IMR-90 (cell line): ENCODE results near the gene TIGAR. TPM values are rescaled to one million over a fixed set of nuclear protein-coding genes. Genes with fewer than 3 reads are reported as not detected.

Experiments
- ATAC-seq: fragments of 200-7000 bp; cut with Tn5 transposase; 2 replicates; pipeline ENCODE4 v1.9.1; 2020; ENCODE audit warnings: low read depth, mild to moderate bottlenecking, moderate library complexity
- BruUV-seq: library from RNA; stranded (reverse); fragments of 400-500 nt; replicated peaks from 2 replicates; lab custom pipeline; 2021; lab: Mats Ljungman, UMichigan
- CTCF ChIA-PET: fragments of 300-600 bp; formaldehyde crosslinking; extraction: SDS; loops from one replicate; lab custom pipeline; 2021; ENCODE audit warnings: antibody characterized with exemption; lab: Yijun Ruan, JAX
- POLR2A ChIA-PET: fragments of 300-600 bp; sonication (Branson Sonifier 250); formaldehyde crosslinking; loops from one replicate; lab custom pipeline; 2022; ENCODE audit warnings: antibody characterized with exemption; ENCODE audit not compliant: unreplicated experiment; lab: Charles Lee
- DNase-seq: peaks from one replicate; pipeline ENCODE4 v3.0.0; 2013
- H2AFZ ChIP-seq: replicated peaks from 2 replicates; pipeline ENCODE3; 2013; ENCODE audit warnings: low read length, mild to moderate bottlenecking; ENCODE audit not compliant: poor library complexity
- H2AK5ac ChIP-seq: 2 replicates; pipeline ENCODE4 v1.6.1; 2013; ENCODE audit warnings: low read depth, low read length, inconsistent platforms
- H2AK9ac ChIP-seq: replicated peaks from 2 replicates; pipeline ENCODE3; 2013; ENCODE audit warnings: mild to moderate bottlenecking, low read depth, low read length, moderate library complexity; ENCODE audit not compliant: poor library complexity
- H2BK120ac ChIP-seq: 2 replicates; pipeline ENCODE4 v1.6.1; 2013; ENCODE audit warnings: low read depth, low read length, inconsistent platforms
- H2BK15ac ChIP-seq: 3 replicates; pipeline ENCODE4 v1.6.1; 2013; ENCODE audit warnings: low read depth, low read length, inconsistent platforms
- H2BK20ac ChIP-seq: 2 replicates; pipeline ENCODE4 v1.6.1; 2013; ENCODE audit warnings: low read depth, mild to moderate bottlenecking, inconsistent platforms, low read length, moderate library complexity
- H2BK5ac ChIP-seq: 2 replicates; pipeline ENCODE4 v1.6.1; 2013; ENCODE audit warnings: mild to moderate bottlenecking, low read depth, low read length, inconsistent platforms; ENCODE audit not compliant: poor library complexity, severe bottlenecking
- H3K14ac ChIP-seq: replicated peaks from 2 replicates; pipeline ENCODE4 v1.6.1; 2013; ENCODE audit warnings: low read depth, low read length, inconsistent platforms
- H3K18ac ChIP-seq: 2 replicates; pipeline ENCODE4 v1.6.1; 2013; ENCODE audit warnings: low read depth, low read length, control low read depth
- H3K23ac ChIP-seq: 2 replicates; pipeline ENCODE4 v1.6.1; 2013; ENCODE audit warnings: low read depth, low read length, inconsistent platforms
- H3K27ac ChIP-seq: 2 replicates; pipeline ENCODE4 v1.5.1; 2013; ENCODE audit warnings: mild to moderate bottlenecking, control low read depth, low read length; ENCODE audit not compliant: insufficient read depth
- H3K27me3 ChIP-seq: 2 replicates; pipeline ENCODE4 v1.6.1; 2013; ENCODE audit warnings: low read length; ENCODE audit not compliant: control insufficient read depth, insufficient read depth
- H3K36me3 ChIP-seq: 2 replicates; pipeline ENCODE4 v1.6.1; 2013; ENCODE audit warnings: low read length, mixed read lengths; ENCODE audit not compliant: control insufficient read depth, insufficient read depth
- H3K4ac ChIP-seq: 2 replicates; pipeline ENCODE4 v1.6.1; 2013; ENCODE audit warnings: low read depth, low read length, inconsistent platforms
- H3K4me1 ChIP-seq: 2 replicates; pipeline ENCODE4 v1.6.1; 2013; ENCODE audit warnings: low read length, mixed read lengths; ENCODE audit not compliant: control insufficient read depth, insufficient read depth
- H3K4me2 ChIP-seq: 2 replicates; pipeline ENCODE4 v1.6.1; 2013; ENCODE audit warnings: low read depth, mild to moderate bottlenecking, control low read depth, low read length, moderate library complexity
- H3K4me3 ChIP-seq: 2 replicates; pipeline ENCODE4 v1.5.1; 2013; ENCODE audit warnings: low read depth, mild to moderate bottlenecking, control low read depth, low read length, moderate library complexity; ENCODE audit not compliant: insufficient read depth
- H3K56ac ChIP-seq: 2 replicates; pipeline ENCODE4 v1.6.1; 2013; ENCODE audit warnings: low read length, inconsistent platforms; ENCODE audit not compliant: insufficient read depth; ENCODE audit errors: extremely low read depth
- H3K79me1 ChIP-seq, 2 experiments: 2 replicates each; pipeline ENCODE4 v1.6.1; 2013; ENCODE audit warnings: low read length in 2 of 2, inconsistent platforms in 1 of 2, low read depth in 1 of 2
- H3K9ac ChIP-seq: 2 replicates; pipeline ENCODE4 v1.6.1; 2013; ENCODE audit warnings: low read depth, low read length, control low read depth
- H3K9me1 ChIP-seq: 2 replicates; pipeline ENCODE4 v1.6.1; 2013; ENCODE audit warnings: low read length, inconsistent platforms; ENCODE audit not compliant: insufficient read depth
- H3K9me3 ChIP-seq: 2 replicates; pipeline ENCODE4 v1.6.1; 2013; ENCODE audit warnings: low read length; ENCODE audit not compliant: control insufficient read depth, insufficient read depth
- H4K20me1 ChIP-seq: 2 replicates; pipeline ENCODE4 v1.6.1; 2013; ENCODE audit warnings: low read length, inconsistent platforms; ENCODE audit not compliant: insufficient read depth
- H4K5ac ChIP-seq: 2 replicates; pipeline ENCODE4 v1.6.1; 2013; ENCODE audit warnings: mild to moderate bottlenecking, low read depth, low read length, control low read depth
- H4K8ac ChIP-seq, 2 experiments: 2 replicates each; pipeline ENCODE4 v1.6.1; 2013; ENCODE audit warnings: low read depth in 2 of 2, low read length in 2 of 2, control low read depth in 1 of 2, inconsistent platforms in 1 of 2
- H4K91ac ChIP-seq: 2 replicates; pipeline ENCODE4 v1.6.1; 2013; ENCODE audit warnings: low read depth, low read length, inconsistent platforms; ENCODE audit not compliant: insufficient read depth
- BHLHE40 ChIP-seq: fragments of 150-350 bp; IDR thresholded peaks from 2 replicates; pipeline ENCODE4 v1.6.1; 2016; ENCODE audit warnings: mild to moderate bottlenecking, low read depth, low read length
- POLR2A ChIP-seq: IDR thresholded peaks from 2 replicates; pipeline ENCODE4 v1.6.1; 2012; ENCODE audit warnings: mild to moderate bottlenecking, low read depth, low read length
- RAD21 ChIP-seq: IDR thresholded peaks from 2 replicates; pipeline ENCODE4 v1.6.1; 2012; ENCODE audit warnings: low read length, improper control_type of control experiment
- RCOR1 ChIP-seq: IDR thresholded peaks from 2 replicates; pipeline ENCODE4 v1.6.1; 2012; ENCODE audit warnings: mild to moderate bottlenecking, low read length, improper control_type of control experiment; ENCODE audit not compliant: insufficient replicate concordance
- WGBS, 2 experiments: methylation state at CpG; one replicate each; pipeline versions ENCODE4 v1.1.5 to v1.1.7; 2013; ENCODE audit warnings: missing lambda C conversion rate in 2 of 2; ENCODE audit not compliant: insufficient read length in 1 of 2; ENCODE audit errors: extremely low coverage in 2 of 2; 5-methylcytosine and 5-hydroxymethylcytosine counted together
- dilution Hi-C: fragments of 300-500 bp; cut with HindIII; formaldehyde crosslinking; loops from one replicate; pipeline ENCODE4 v1.14.3; 2018; ENCODE audit warnings: low sequenced_read_pairs; ENCODE audit not compliant: unreplicated experiment
- in situ Hi-C: fragments of 300-500 bp; cut with MboI; formaldehyde crosslinking; loops from 3 replicates; pipeline ENCODE4 v1.14.3; 2019; ENCODE audit warnings: low sequenced_read_pairs, inconsistent platforms, mixed read lengths
- intact Hi-C: fragments of 100-400 bp; cut with micrococcal nuclease; formaldehyde crosslinking; loops from 2 replicates; pipeline ENCODE4 v1.10.0; 2022
- polyA plus RNA-seq, 3 experiments: library from polyadenylated mRNA; depleted of rRNA; stranded (reverse); fragments of >200 nt; gene quantifications; 2 replicates each; pipeline ENCODE4 v1.2.3, GENCODE V29; 2012; ENCODE audit warnings: low replicate concordance in 1 of 3
- total RNA-seq: library from RNA; depleted of rRNA; stranded (reverse); fragments of >200 nt; gene quantifications from 2 replicates; pipeline ENCODE4 v1.2.3, GENCODE V29; 2012

TIGAR gene
- total and polyA plus RNA-seq, 2 of the 4 experiments (the other 2 are of a cell fraction), result 7.3 to 13.7 TPM

- no peak overlapping the region for H2BK20ac ChIP-seq
- H2AK9ac ChIP-seq, result no peak overlapping the region
- no peak overlapping the region for H2BK120ac ChIP-seq
- no peak for TF ChIP-seq POLR2A
- TF ChIP-seq RCOR1, result no peak
- no peak for TF ChIP-seq RAD21
- no peak for TF ChIP-seq BHLHE40
- DNase-seq (no peak), ATAC-seq (no peak)
- H3K4me3 ChIP-seq, result no peak overlapping the region
- no peak overlapping the region for H3K56ac ChIP-seq
- no TSS peak for BruUV-seq
- 0 out of 2 replicates have a peak overlapping the region, but pooled peaks have one; percentile 27 for H3K4me2 ChIP-seq
- no peaks in the 10 kb centered on the region for H3K27me3 ChIP-seq
- WGBS, 2 experiments, result 100% methylated on average over 1 of the region's 5 CpGs; no CpG with 5 or more reads in 1 of the 2 experiments
- no peak overlapping the region for H3K23ac ChIP-seq
- H3K27ac ChIP-seq, result no peak overlapping the region
- ChIA-PET POLR2A (no interaction called here), CTCF (interaction anchor here (0.6 kb wide), 1 partner anchor 215 kb away, joined by 3 read pairs; no protein-coding TSS in a partner anchor)
- H2AFZ ChIP-seq, result no peak overlapping the region
- H4K20me1 ChIP-seq, result peaks cover 7% of the 10 kb centered on the region; the same call in 1 of the 2 replicates
- H3K14ac ChIP-seq, result no peak overlapping the region
- no peak overlapping the region for H3K9ac ChIP-seq
- H3K9me1 ChIP-seq, result no peaks in the 10 kb centered on the region; the same call in 1 of the 2 replicates
- H4K8ac ChIP-seq, result no peak overlapping the region
- in situ Hi-C loops, result no loop called here
- no peak overlapping the region for H4K91ac ChIP-seq
- dilution Hi-C loops, result no loop called here
- no peak overlapping the region for H3K18ac ChIP-seq
- no peaks in the 10 kb centered on the region for H3K9me3 ChIP-seq
- H2BK5ac ChIP-seq, result no peak overlapping the region
- no peak overlapping the region for H3K4ac ChIP-seq
- no peak overlapping the region for H2BK15ac ChIP-seq
- H2AK5ac ChIP-seq, result no peak overlapping the region
- no peak overlapping the region for H4K5ac ChIP-seq
- intact Hi-C loops, result loop anchor here (5.0 kb wide), 1 partner anchor 215 kb away; the partner anchor contains the start of gene RAD51AP1
- H3K4me1 ChIP-seq, result peaks cover 2% of the 10 kb centered on the region; the same call in 1 of the 2 replicates
- H3K79me1 ChIP-seq, result peaks cover 28 to 30% of the 10 kb centered on the region in 2 experiments
- peaks cover 3% of the 10 kb centered on the region; the same call in 1 of the 2 replicates for H3K36me3 ChIP-seq
Measured at GRCh38 chr12:4322726-4323125, 1.7 kb downstream of the TIGAR start.
